HepG2 (cell line): ENCODE results near the gene MAGEA4. TPM values are rescaled to one million over a fixed set of nuclear protein-coding genes. Genes with fewer than 3 reads are reported as not detected.

ENCODE experiments used
- ARNT2 ChIP-seq: sonication (generic); formaldehyde crosslinking; IDR thresholded peaks from 2 replicates; pipeline ENCODE4 v1.8.0; 2022; ENCODE audit warnings: mild to moderate bottlenecking, low read depth, missing genetic modification reagents, moderate library complexity
- CAMTA2 ChIP-seq: sonication (generic); formaldehyde crosslinking; IDR thresholded peaks from 2 replicates; pipeline ENCODE4 v1.4.0; 2020; ENCODE audit warnings: mild to moderate bottlenecking, missing genetic modification reagents, borderline replicate concordance
- CREM ChIP-seq, 2 experiments: sonication (generic) in 1 of 2; formaldehyde crosslinking in 1 of 2; IDR thresholded peaks; 2 replicates each; pipeline versions ENCODE4 v1.4.0 to v1.6.1; 2016 to 2020; ENCODE audit warnings: antibody characterized with exemption in 1 of 2, mild to moderate bottlenecking in 1 of 2, missing genetic modification reagents in 1 of 2
- EP300 ChIP-seq, 3 experiments: sonication (generic) in 1 of 3; formaldehyde crosslinking in 1 of 3; IDR thresholded peaks; 2 replicates each; pipeline versions ENCODE4 v1.5.1 to v1.6.1; 2011 to 2020; ENCODE audit warnings: low read depth in 2 of 3, low read length in 2 of 3, borderline replicate concordance in 1 of 3, improper control_type of control experiment in 1 of 3, mild to moderate bottlenecking in 1 of 3, missing genetic modification reagents in 1 of 3, moderate library complexity in 1 of 3
- FOXJ3 ChIP-seq: sonication (generic); formaldehyde crosslinking; IDR thresholded peaks from 2 replicates; pipeline ENCODE4 v1.4.0; 2020; ENCODE audit warnings: missing genetic modification reagents, mild to moderate bottlenecking, borderline replicate concordance
- HOXA3 ChIP-seq: sonication (generic); formaldehyde crosslinking; IDR thresholded peaks from 2 replicates; pipeline ENCODE4 v1.5.0; 2020; ENCODE audit warnings: missing genetic modification reagents
- HOXA9 ChIP-seq: sonication (generic); formaldehyde crosslinking; IDR thresholded peaks from 2 replicates; pipeline ENCODE4 v1.8.1; 2022; ENCODE audit warnings: missing genetic modification reagents, mild to moderate bottlenecking, moderate library complexity, borderline replicate concordance
- KLF16 ChIP-seq, 2 experiments: sonication (generic) in 1 of 2; formaldehyde crosslinking in 1 of 2; IDR thresholded peaks; 2 replicates each; pipeline versions ENCODE4 v1.6.1 to v1.8.0; 2016 to 2023; ENCODE audit warnings: missing genetic modification reagents in 2 of 2, missing compliant biosample characterization in 1 of 2
- MIER3 ChIP-seq: IDR thresholded peaks from 2 replicates; pipeline ENCODE4 v1.6.1; 2016; ENCODE audit warnings: missing compliant biosample characterization, borderline replicate concordance
- MIXL1 ChIP-seq: IDR thresholded peaks from 2 replicates; pipeline ENCODE4 v1.6.1; 2016
- NFIC ChIP-seq: IDR thresholded peaks from 2 replicates; pipeline ENCODE4 v1.6.1; 2012; ENCODE audit warnings: mild to moderate bottlenecking, low read length, inconsistent platforms
- NFKB2 ChIP-seq: sonication (generic); formaldehyde crosslinking; IDR thresholded peaks from 2 replicates; pipeline ENCODE4 v1.4.0; 2020; ENCODE audit warnings: missing genetic modification reagents, borderline replicate concordance
- NR2F2 ChIP-seq: IDR thresholded peaks from 2 replicates; pipeline ENCODE4 v1.6.1; 2012; ENCODE audit warnings: low read depth, inconsistent platforms, borderline replicate concordance
- PPARG ChIP-seq: conservative IDR thresholded peaks from 2 replicates; pipeline ENCODE4 v1.6.1; 2016; ENCODE audit warnings: missing biosample characterization, missing genetic modification reagents
- SAP130 ChIP-seq: IDR thresholded peaks from 2 replicates; pipeline ENCODE4 v1.6.1; 2016; ENCODE audit warnings: low read depth
- SKIL ChIP-seq: sonication (generic); formaldehyde crosslinking; IDR thresholded peaks from 2 replicates; pipeline ENCODE4 v1.8.0; 2022; ENCODE audit warnings: missing genetic modification reagents, mild to moderate bottlenecking, moderate library complexity, borderline replicate concordance
- SMAD3 ChIP-seq: sonication (generic); formaldehyde crosslinking; IDR thresholded peaks from 2 replicates; pipeline ENCODE4 v1.4.0; 2020; ENCODE audit warnings: missing genetic modification reagents
- SP5 ChIP-seq: IDR thresholded peaks from 2 replicates; pipeline ENCODE4 v1.6.1; 2016; ENCODE audit warnings: low read depth, borderline replicate concordance
- TAF1 ChIP-seq: sonication (generic); formaldehyde crosslinking; IDR thresholded peaks from 2 replicates; pipeline ENCODE4 v1.4.0; 2020; ENCODE audit warnings: missing genetic modification reagents
- THRA ChIP-seq: sonication (generic); formaldehyde crosslinking; IDR thresholded peaks from 2 replicates; pipeline ENCODE4 v1.4.0; 2020; ENCODE audit warnings: missing genetic modification reagents, borderline replicate concordance
- ZNF12 ChIP-seq: sonication (generic); formaldehyde crosslinking; IDR thresholded peaks from 2 replicates; pipeline ENCODE4 v1.5.0; 2020; ENCODE audit warnings: missing genetic modification reagents
- ZNF510 ChIP-seq: sonication (generic); formaldehyde crosslinking; IDR thresholded peaks from 2 replicates; pipeline ENCODE4 v1.4.0; 2020; ENCODE audit warnings: low read depth, mild to moderate bottlenecking, missing genetic modification reagents
- ZNF652 ChIP-seq: IDR thresholded peaks from 2 replicates; pipeline ENCODE4 v1.6.1; 2016; ENCODE audit warnings: low read depth, borderline replicate concordance
- ZNF746 ChIP-seq: sonication (generic); formaldehyde crosslinking; IDR thresholded peaks from 2 replicates; pipeline ENCODE4 v1.8.0; 2022; ENCODE audit warnings: mild to moderate bottlenecking, missing genetic modification reagents
- ZNF792 ChIP-seq: IDR thresholded peaks from 2 replicates; pipeline ENCODE4 v1.6.1; 2016
- ZUFSP ChIP-seq: sonication (generic); formaldehyde crosslinking; IDR thresholded peaks from 2 replicates; pipeline ENCODE4 v1.9.0; 2021; ENCODE audit warnings: missing genetic modification reagents, mild to moderate bottlenecking, borderline replicate concordance
- polyA plus RNA-seq, 8 experiments: library from polyadenylated mRNA; depleted of rRNA in 3 of 8; stranded (reverse) in 7 of 8; unstranded in 1 of 8; fragments of >200 nt; fragmentation: Illumina TruSeq in 4 of 8; extraction: Trizol in 4 of 8; gene quantifications; 2 replicates each; pipeline versions ENCODE4 v1.2.1 to v1.2.3, GENCODE V29; 2011 to 2016; ENCODE audit warnings: low read depth in 4 of 8, missing spikeins in 1 of 8, mixed read lengths in 1 of 8; ENCODE audit not compliant: insufficient read depth in 1 of 8
- total RNA-seq, 5 experiments: library from RNA; depleted of rRNA; stranded (reverse); fragments of >200 nt; fragmentation: Illumina TruSeq; extraction: Trizol; gene quantifications; 2 replicates each; pipeline ENCODE4 v1.2.3, GENCODE V29; 2016; ENCODE audit warnings: low read depth in 1 of 5

MAGEA4 gene
- total and polyA plus RNA-seq, 2 of the 13 experiments (the other 11 are each of a cell fraction or from before 2014, with no cell fraction given), result not detected

- TF ChIP-seq CREM (IDR thresholded peaks at IDR 0.05) (peak; percentile 47; the same call in 1 of the 2 replicates), CREM (CRISPR knock-in tag; IDR thresholded peaks at IDR 0.05) (no peak), SMAD3 (peak; percentile 65; the same call in 1 of the 2 replicates), EP300 (IDR thresholded peaks at IDR 0.05; ENCODE audit: low read depth in 2 of 2, low read length in 2 of 2) (peak; percentile 57 to 79; a peak in 3 of 4 replicates), EP300 (CRISPR knock-in tag; IDR thresholded peaks at IDR 0.05; ENCODE audit: borderline replicate concordance) (peak; percentile 66; the same call in 1 of the 2 replicates), ZNF792 (CRISPR knock-in tag) (peak; percentile 48; the same call in 1 of the 2 replicates), THRA (CRISPR knock-in tag) (peak; percentile 49; the same call in 1 of the 2 replicates), MIXL1 (CRISPR knock-in tag) (0 out of 2 replicates have a peak, but pooled peaks have one; percentile 23), ZNF746 (CRISPR knock-in tag) (0 out of 2 replicates have a peak, but pooled peaks have one; percentile 38), NR2F2 (no peak), SKIL (CRISPR knock-in tag) (0 out of 2 replicates have a peak, but pooled peaks have one; percentile 53), NFIC (0 out of 2 replicates have a peak, but pooled peaks have one; percentile 35), ARNT2 (peak; percentile 55; the same call in 1 of the 2 replicates), NFKB2 (CRISPR knock-in tag) (no peak), FOXJ3 (CRISPR knock-in tag) (peak; percentile 22; the same call in 1 of the 2 replicates), ZUFSP (no peak), HOXA3 (CRISPR knock-in tag) (peak; percentile 61; the same call in 1 of the 2 replicates), TAF1 (CRISPR knock-in tag) (no peak), SAP130 (CRISPR knock-in tag) (peak; percentile 68), CAMTA2 (CRISPR knock-in tag) (no peak), MIER3 (CRISPR knock-in tag) (peak; percentile 67; the same call in 1 of the 2 replicates), ZNF652 (no peak), SP5 (peak; percentile 56; the same call in 1 of the 2 replicates), ZNF510 (CRISPR knock-in tag) (no peak), HOXA9 (CRISPR knock-in tag) (no peak), KLF16 (CRISPR knock-in tag; IDR thresholded peaks at IDR 0.05) (peak in 1 of 2 experiments; percentile 66; a peak in 1 of 4 replicates), PPARG (peak; percentile 93), ZNF12 (CRISPR knock-in tag) (0 out of 2 replicates have a peak, but pooled peaks have one; percentile 19)
These were observed 58.0 kb downstream of the MAGEA4 start (continued) for GRCh38 chrX:151970661-151971060.
